ENCODE data around the gene FOXA2.

GRCh38 chr20:22616551-22616950, 32.2 kb upstream of the FOXA2 start:
- TF ChIP-seq CTCF (IDR thresholded peaks at IDR 0.05) (no peak), POLR2A (IDR thresholded peaks at IDR 0.05) (no peak)

Measured in Peyer's patch (tissue), 4 donors.